Ovary (tissue), 3 donors: ENCODE data around the gene RAB17.
"Not testable (repeated sequence)": the region's sequence is repeated elsewhere in the genome, so short reads cannot be mapped to it uniquely, and the experiment has no call there.

Source experiments
- POLR2A ChIP-seq: fragments of 450-650 bp; IDR thresholded peaks from one replicate; pipeline ENCODE4 v1.6.1; 2017; ENCODE audit warnings: antibody characterized with exemption, mild to moderate bottlenecking, moderate library complexity
- TF ChIP-seq, protein P1 (sequence below), 3 donors: fragments of 450-650 bp in 2 of 3; fragments of 200-600 bp in 1 of 3; IDR thresholded peaks; one replicate each; pipeline versions ENCODE4 v1.5.1 to v1.8.0; 2016 to 2022; ENCODE audit warnings: antibody characterized with exemption in 3 of 3, mild to moderate bottlenecking in 1 of 3
- donor health status: DM: no; HTN: no; CAD: no.

DNA sequence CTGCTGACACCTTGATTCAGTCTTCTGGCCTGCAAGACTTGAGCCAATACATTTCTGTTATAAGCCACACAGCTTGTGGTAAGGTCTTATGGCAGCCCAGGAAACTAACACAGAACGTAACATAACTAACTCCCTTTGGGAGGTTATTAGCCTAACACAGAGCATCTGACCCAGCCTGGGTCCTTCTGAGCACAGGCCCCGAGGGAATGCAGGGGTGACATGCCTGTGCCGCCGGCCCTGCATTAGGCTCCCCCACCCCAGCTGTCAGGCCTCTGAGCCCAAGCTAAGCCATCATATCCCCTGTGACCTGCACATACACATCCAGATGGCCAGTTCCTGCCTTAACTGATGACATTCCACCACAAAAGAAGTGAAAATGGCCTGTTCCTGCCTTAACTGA lies 16.0 kb upstream of the RAB17 start:
- not testable (repeated sequence) for TF ChIP-seq POLR2A
- TF ChIP-seq, protein P1, sequence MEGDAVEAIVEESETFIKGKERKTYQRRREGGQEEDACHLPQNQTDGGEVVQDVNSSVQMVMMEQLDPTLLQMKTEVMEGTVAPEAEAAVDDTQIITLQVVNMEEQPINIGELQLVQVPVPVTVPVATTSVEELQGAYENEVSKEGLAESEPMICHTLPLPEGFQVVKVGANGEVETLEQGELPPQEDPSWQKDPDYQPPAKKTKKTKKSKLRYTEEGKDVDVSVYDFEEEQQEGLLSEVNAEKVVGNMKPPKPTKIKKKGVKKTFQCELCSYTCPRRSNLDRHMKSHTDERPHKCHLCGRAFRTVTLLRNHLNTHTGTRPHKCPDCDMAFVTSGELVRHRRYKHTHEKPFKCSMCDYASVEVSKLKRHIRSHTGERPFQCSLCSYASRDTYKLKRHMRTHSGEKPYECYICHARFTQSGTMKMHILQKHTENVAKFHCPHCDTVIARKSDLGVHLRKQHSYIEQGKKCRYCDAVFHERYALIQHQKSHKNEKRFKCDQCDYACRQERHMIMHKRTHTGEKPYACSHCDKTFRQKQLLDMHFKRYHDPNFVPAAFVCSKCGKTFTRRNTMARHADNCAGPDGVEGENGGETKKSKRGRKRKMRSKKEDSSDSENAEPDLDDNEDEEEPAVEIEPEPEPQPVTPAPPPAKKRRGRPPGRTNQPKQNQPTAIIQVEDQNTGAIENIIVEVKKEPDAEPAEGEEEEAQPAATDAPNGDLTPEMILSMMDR (IDR thresholded peaks at IDR 0.05), result not testable (repeated sequence)
